HCT116 (cell line): ENCODE measurements around the gene GPC4.
A peak's percentile ranks its signal among the peaks of the same experiment; 100 is the strongest.

Experiments
- CEBPB ChIP-seq: IDR thresholded peaks from 2 replicates; pipeline ENCODE4 v1.6.1; 2012; ENCODE audit warnings: low read depth
- CTCF ChIP-seq, 3 experiments: fragments of 200-600 bp in 1 of 3; sonication (generic) in 1 of 3; IDR thresholded peaks in 2 of 3; conservative IDR thresholded peaks in 1 of 3; 2 replicates each; pipeline ENCODE4 v1.5.1; 2012 to 2017; ENCODE audit warnings: low read depth in 2 of 3, low read length in 2 of 3, antibody characterized with exemption in 1 of 3, borderline replicate concordance in 1 of 3, control low read depth in 1 of 3, mild to moderate bottlenecking in 1 of 3, mixed read lengths in 1 of 3, mixed run types in 1 of 3, moderate library complexity in 1 of 3; ENCODE audit not compliant: insufficient read depth in 1 of 3
- EZH2 ChIP-seq: fragments of 200-600 bp; sonication (generic); IDR thresholded peaks from 2 replicates; pipeline ENCODE4 v1.6.1; 2017; ENCODE audit warnings: antibody characterized with exemption, mixed run types
- EZH2phosphoT487 ChIP-seq: fragments of 200-600 bp; IDR thresholded peaks from 2 replicates; pipeline ENCODE4 v1.6.1; 2018; ENCODE audit warnings: antibody characterized with exemption, borderline replicate concordance
- JUND ChIP-seq: IDR thresholded peaks from 2 replicates; pipeline ENCODE4 v1.6.1; 2012
- POLR2A ChIP-seq: IDR thresholded peaks from 2 replicates; pipeline ENCODE4 v1.7.0; 2011; ENCODE audit warnings: borderline replicate concordance; ENCODE audit not compliant: insufficient read depth, insufficient read length; ENCODE audit errors: extremely low read depth
- POLR2AphosphoS5 ChIP-seq: IDR thresholded peaks from 2 replicates; pipeline ENCODE4 v1.6.1; 2011; ENCODE audit warnings: mild to moderate bottlenecking, low read depth, low read length, moderate library complexity
- SIN3A ChIP-seq: IDR thresholded peaks from 2 replicates; pipeline ENCODE4 v1.6.1; 2012; ENCODE audit warnings: low read depth
- TCF7L2 ChIP-seq: IDR thresholded peaks from 2 replicates; pipeline ENCODE4 v1.7.0; 2011; ENCODE audit warnings: borderline replicate concordance, inconsistent platforms; ENCODE audit not compliant: insufficient read depth, insufficient read length; ENCODE audit errors: extremely low read depth

GRCh38 chrX:133444952-133445831, 29.9 kb upstream of the GPC4 start:
- TF ChIP-seq CEBPB (peak; percentile 9; the same call in 1 of the 2 replicates), EZH2 (no peak), POLR2A (no peak), EZH2phosphoT487 (no peak), POLR2AphosphoS5 (peak; percentile 55), CTCF (IDR thresholded peaks at IDR 0.05 in 2 of 3, conservative IDR thresholded peaks at IDR 0.05 in 1 of 3; ENCODE audit: borderline replicate concordance in 1 of 3, insufficient read depth in 1 of 3, low read depth in 2 of 3, low read length in 2 of 3) (no peak), JUND (peak; percentile 47), TCF7L2 (no peak), SIN3A (0 out of 2 replicates have a peak, but pooled peaks have one; percentile 44)
